Keratinocyte (primary cell): ENCODE measurements around the gene PSMD8. TPM values are rescaled to one million over a fixed set of nuclear protein-coding genes. Genes with fewer than 3 reads are reported as not detected.

Experiments
- DNase-seq: peaks from one replicate; pipeline ENCODE4 v3.0.0-alpha.2; 2011; ENCODE audit warnings: low read depth, missing footprints, low spot score
- FAIRE-seq: peaks from 2 replicates; lab custom pipeline; 2011; peaks lifted over from hg19 to GRCh38; lab: Jason Lieb, UNC
- H2AFZ ChIP-seq: 2 replicates; pipeline ENCODE4 v1.6.0; 2012; ENCODE audit warnings: low read length, control low read depth, inconsistent platforms; ENCODE audit not compliant: control insufficient read depth
- H3K27ac ChIP-seq: 2 replicates; pipeline ENCODE4 v1.5.1; 2011; ENCODE audit warnings: low read length; ENCODE audit not compliant: control insufficient read depth, insufficient read depth
- H3K27me3 ChIP-seq: 3 replicates; pipeline ENCODE4 v1.6.0; 2011; ENCODE audit warnings: low read length; ENCODE audit not compliant: control insufficient read depth, insufficient read depth; ENCODE audit errors: extremely low read depth
- H3K36me3 ChIP-seq, 2 experiments: 2 replicates in 1 of 2; 3 replicates in 1 of 2; pipeline ENCODE4 v1.5.1; 2011; ENCODE audit warnings: low read length in 2 of 2, mild to moderate bottlenecking in 1 of 2; ENCODE audit not compliant: control insufficient read depth in 2 of 2, insufficient read depth in 2 of 2; ENCODE audit errors: extremely low read depth in 1 of 2
- H3K4me1 ChIP-seq: 3 replicates; pipeline ENCODE4 v1.5.1; 2011; ENCODE audit warnings: low read length; ENCODE audit not compliant: control insufficient read depth, insufficient read depth; ENCODE audit errors: extremely low read depth
- H3K4me2 ChIP-seq: 3 replicates; pipeline ENCODE4 v1.6.0; 2011; ENCODE audit warnings: low read depth, low read length; ENCODE audit not compliant: control insufficient read depth, insufficient read depth; ENCODE audit errors: extremely low read depth
- H3K4me3 ChIP-seq, 3 experiments: fragments of 200-600 bp in 1 of 3; sonication (generic) in 1 of 3; 2 replicates in 2 of 3; 3 replicates in 1 of 3; pipeline ENCODE4 v1.5.1; 2011 to 2016; ENCODE audit warnings: low read length in 3 of 3, mild to moderate bottlenecking in 3 of 3, control low read depth in 2 of 3, inconsistent platforms in 1 of 3, low read depth in 1 of 3, mixed read lengths in 1 of 3, mixed run types in 1 of 3, moderate library complexity in 1 of 3; ENCODE audit not compliant: control insufficient read depth in 2 of 3, insufficient read depth in 2 of 3; ENCODE audit errors: extremely low read depth in 1 of 3
- H3K79me2 ChIP-seq: 2 replicates; pipeline ENCODE4 v1.6.0; 2012; ENCODE audit warnings: low read length; ENCODE audit not compliant: control insufficient read depth, insufficient read depth
- H3K9ac ChIP-seq: 3 replicates; pipeline ENCODE4 v1.6.0; 2011; ENCODE audit warnings: low read length; ENCODE audit not compliant: control insufficient read depth, insufficient read depth; ENCODE audit errors: extremely low read depth
- H3K9me1 ChIP-seq: 3 replicates; pipeline ENCODE4 v1.6.0; 2011; ENCODE audit warnings: low read length; ENCODE audit not compliant: control insufficient read depth, insufficient read depth; ENCODE audit errors: extremely low read depth
- H3K9me3 ChIP-seq: 2 replicates; pipeline ENCODE4 v1.5.1; 2012; ENCODE audit warnings: low read depth, low read length; ENCODE audit not compliant: control insufficient read depth
- H4K20me1 ChIP-seq: 3 replicates; pipeline ENCODE4 v1.6.0; 2011; ENCODE audit warnings: low read length; ENCODE audit not compliant: control insufficient read depth, insufficient read depth; ENCODE audit errors: extremely low read depth
- CTCF ChIP-seq, 3 experiments: IDR thresholded peaks in 1 of 3; conservative IDR thresholded peaks in 1 of 3; optimal IDR thresholded peaks in 1 of 3; 2 replicates in 2 of 3; 3 replicates in 1 of 3; pipeline versions ENCODE3 to v1.5.1; 2011; ENCODE audit warnings: low read length in 3 of 3, mild to moderate bottlenecking in 3 of 3, moderate library complexity in 2 of 3, control low read depth in 1 of 3, inconsistent platforms in 1 of 3; ENCODE audit not compliant: insufficient read depth in 2 of 3; ENCODE audit errors: extremely low read depth in 1 of 3
- EZH2 ChIP-seq: IDR thresholded peaks from one replicate; pipeline ENCODE4 v1.6.1; 2012; ENCODE audit warnings: inconsistent platforms, mild to moderate bottlenecking, low read length, moderate library complexity
- dilution Hi-C: fragments of 300-500 bp; cut with MboI; formaldehyde crosslinking; loops from one replicate; pipeline ENCODE4 v1.7.0; 2020; ENCODE audit warnings: low sequenced_read_pairs; ENCODE audit not compliant: extremely low pct_ligation_motif_present
- polyA plus RNA-seq, 5 experiments: library from polyadenylated mRNA; depleted of rRNA in 3 of 5; stranded (reverse) in 3 of 5; stranded (forward) in 1 of 5; unstranded in 1 of 5; fragments of >200 nt; gene quantifications; 1 replicate in 1 of 5; 2 replicates in 3 of 5; 3 replicates in 1 of 5; pipeline versions ENCODE4 v1.2.1 to v1.2.3, GENCODE V29; 2011 to 2012; ENCODE audit warnings: missing spikeins in 2 of 5, low read depth in 1 of 5, low replicate concordance in 1 of 5

The PSMD8 gene
- polyA plus RNA-seq, 1 donor (not counting 4 experiments of a cell fraction or from before 2014, with no cell fraction given), result 346 TPM

- H3K27me3 ChIP-seq, result no peaks in the 10 kb centered on the region
Observed at GRCh38 chr19:38389101-38389925, 14.9 kb downstream of the PSMD8 start.

GRCh38 chr19:38389957-38390924 lies 15.9 kb downstream of the PSMD8 start:
- Histone ChIP-seq H3K9me3 (no peaks in the 10 kb centered on the region), H3K4me1 (peaks cover 16% of the 10 kb centered on the region), H3K27me3 (no peaks in the 10 kb centered on the region), H3K4me3 (peak overlapping the region in 2 of 3 experiments; percentile 35 to 67), H4K20me1 (no peaks in the 10 kb centered on the region), H2AFZ (no peak overlapping the region), H3K9me1 (peaks cover 2% of the 10 kb centered on the region), H3K4me2 (peak overlapping the region; percentile 22), H3K79me2 (peaks cover 4% of the 10 kb centered on the region), H3K36me3 (peaks cover 4 to 5% of the 10 kb centered on the region in 2 experiments), H3K27ac (no peak overlapping the region), H3K9ac (no peak overlapping the region)
- FAIRE-seq (no peak), DNase-seq (no peak)
- no peak for TF ChIP-seq CTCF (optimal IDR thresholded peaks at IDR 0.05 in 1 of 3, IDR thresholded peaks at IDR 0.05 in 1 of 3, conservative IDR thresholded peaks at IDR 0.05 in 1 of 3; ENCODE audit: extremely low read depth in 1 of 3, insufficient read depth in 2 of 3, low read length in 3 of 3)
- no peak for TF ChIP-seq EZH2
- dilution Hi-C loops, result no loop called here

More at GRCh38 chr19:38389101-38389925, 14.9 kb downstream of the PSMD8 start:
- Histone ChIP-seq H3K79me2 (peaks cover 4% of the 10 kb centered on the region), H2AFZ (peak overlapping the region; percentile 53), H3K9ac (peak overlapping the region; percentile 71), H3K36me3 (peaks cover 7 to 8% of the 10 kb centered on the region in 2 experiments), H3K4me1 (peaks cover 16% of the 10 kb centered on the region), H3K9me3 (no peaks in the 10 kb centered on the region), H4K20me1 (peaks cover 7% of the 10 kb centered on the region), H3K4me2 (peak overlapping the region; percentile 94), H3K9me1 (peaks cover 2% of the 10 kb centered on the region), H3K4me3 (peak overlapping the region; percentile 67 to 88 (median 74)), H3K27ac (peak overlapping the region; percentile 40)
- DNase-seq (no peak), FAIRE-seq (peak; percentile 71)
- TF ChIP-seq EZH2 (no peak), CTCF (optimal IDR thresholded peaks at IDR 0.05 in 1 of 3, IDR thresholded peaks at IDR 0.05 in 1 of 3, conservative IDR thresholded peaks at IDR 0.05 in 1 of 3; ENCODE audit: extremely low read depth in 1 of 3, insufficient read depth in 2 of 3, low read length in 3 of 3) (no peak)
- dilution Hi-C loops, result no loop called here
